Transverse colon (tissue), 4 donors: ENCODE results near the gene TSPAN17. TPM values are rescaled to one million over a fixed set of nuclear protein-coding genes. Genes with fewer than 3 reads are reported as not detected.

Experiments
- DNase-seq: peaks from one replicate; pipeline ENCODE4 v3.0.0-alpha.2; 2019
- H3K27ac ChIP-seq, 4 donors: fragments of 200-600 bp; sonication (generic); 2 replicates each; pipeline ENCODE4 v1.5.1; 2016 to 2018; ENCODE audit warnings: inconsistent platforms in 4 of 4
- H3K27me3 ChIP-seq: fragments of 200-600 bp; sonication (generic); 2 replicates; pipeline ENCODE4 v1.5.1; 2017; ENCODE audit warnings: inconsistent platforms
- H3K36me3 ChIP-seq, 4 donors: fragments of 200-600 bp; sonication (generic); 2 replicates each; pipeline ENCODE4 v1.5.1; 2017 to 2019; ENCODE audit warnings: inconsistent platforms in 4 of 4
- H3K4me1 ChIP-seq, 4 donors: fragments of 200-600 bp; sonication (generic); 2 replicates each; pipeline ENCODE4 v1.5.1; 2017 to 2020; ENCODE audit warnings: inconsistent platforms in 4 of 4
- H3K4me3 ChIP-seq, 4 donors: fragments of 200-600 bp; sonication (generic); 1 replicate in 1 of 4; 2 replicates in 3 of 4; pipeline versions ENCODE4 v1.5.1 to v1.6.1; 2017 to 2019; ENCODE audit warnings: inconsistent platforms in 4 of 4
- H3K9me3 ChIP-seq, 2 donors: fragments of 200-600 bp; sonication (generic); 2 replicates each; pipeline ENCODE4 v1.5.1; 2017 to 2019; ENCODE audit warnings: inconsistent platforms in 2 of 2
- EP300 ChIP-seq: sonication (generic); formaldehyde crosslinking; IDR thresholded peaks from one replicate; pipeline ENCODE4 v1.6.1; 2017; ENCODE audit warnings: antibody characterized with exemption, low read depth
- POLR2A ChIP-seq: fragments of 450-650 bp; IDR thresholded peaks from one replicate; pipeline ENCODE4 v1.6.1; 2016; ENCODE audit warnings: antibody characterized with exemption, mild to moderate bottlenecking, moderate library complexity
- POLR2AphosphoS5 ChIP-seq, 3 donors: sonication (generic); formaldehyde crosslinking; IDR thresholded peaks; one replicate each; pipeline ENCODE4 v1.6.1; 2016; ENCODE audit warnings: antibody characterized with exemption in 3 of 3
- WGBS, 2 donors: methylation state at CpG; one replicate each; pipeline ENCODE4 v1.1.5; 2018; ENCODE audit warnings: low coverage in 1 of 2; 5-methylcytosine and 5-hydroxymethylcytosine counted together
- in situ Hi-C, 4 donors: fragments of 200-750 bp; cut with MboI; loops; one replicate each; pipeline versions ENCODE4 v1.15.0 to v1.15.1; 2017; ENCODE audit warnings: low sequenced_read_pairs in 3 of 4, low pct_ligation_motif_present in 1 of 4, low pct_unique_long_range_greater_than_20kb in 1 of 4
- intact Hi-C: fragments of 100-400 bp; cut with DNase I; formaldehyde crosslinking; loops from one replicate; pipeline ENCODE4 v1.15.1; 2023; ENCODE audit warnings: low total_unique reads
- total RNA-seq, 4 donors: library from RNA; depleted of rRNA; stranded (reverse); fragments of >200 nt; gene quantifications; one replicate each; pipeline ENCODE4 v1.1.0, GENCODE V29; 2016
- TF ChIP-seq, protein P1 (sequence below), 5 experiments: fragments of 200-600 bp in 3 of 5; fragments of 450-650 bp in 2 of 5; sonication (generic) in 3 of 5; IDR thresholded peaks; 1 replicate in 2 of 5; 2 replicates in 3 of 5; pipeline ENCODE4 v1.5.1; 2016 to 2017; ENCODE audit warnings: antibody characterized with exemption in 5 of 5, inconsistent platforms in 3 of 5, mild to moderate bottlenecking in 2 of 5, moderate library complexity in 1 of 5

TSPAN17 gene
- total RNA-seq, 4 donors from 2014 or later = 27.2 to 227 (median 36.1) TPM

GRCh38 chr5:176682016-176682531 is 34.8 kb downstream of the TSPAN17 start:
- TF ChIP-seq, protein P1, sequence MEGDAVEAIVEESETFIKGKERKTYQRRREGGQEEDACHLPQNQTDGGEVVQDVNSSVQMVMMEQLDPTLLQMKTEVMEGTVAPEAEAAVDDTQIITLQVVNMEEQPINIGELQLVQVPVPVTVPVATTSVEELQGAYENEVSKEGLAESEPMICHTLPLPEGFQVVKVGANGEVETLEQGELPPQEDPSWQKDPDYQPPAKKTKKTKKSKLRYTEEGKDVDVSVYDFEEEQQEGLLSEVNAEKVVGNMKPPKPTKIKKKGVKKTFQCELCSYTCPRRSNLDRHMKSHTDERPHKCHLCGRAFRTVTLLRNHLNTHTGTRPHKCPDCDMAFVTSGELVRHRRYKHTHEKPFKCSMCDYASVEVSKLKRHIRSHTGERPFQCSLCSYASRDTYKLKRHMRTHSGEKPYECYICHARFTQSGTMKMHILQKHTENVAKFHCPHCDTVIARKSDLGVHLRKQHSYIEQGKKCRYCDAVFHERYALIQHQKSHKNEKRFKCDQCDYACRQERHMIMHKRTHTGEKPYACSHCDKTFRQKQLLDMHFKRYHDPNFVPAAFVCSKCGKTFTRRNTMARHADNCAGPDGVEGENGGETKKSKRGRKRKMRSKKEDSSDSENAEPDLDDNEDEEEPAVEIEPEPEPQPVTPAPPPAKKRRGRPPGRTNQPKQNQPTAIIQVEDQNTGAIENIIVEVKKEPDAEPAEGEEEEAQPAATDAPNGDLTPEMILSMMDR (IDR thresholded peaks at IDR 0.05) = no peak
- no peak for TF ChIP-seq EP300
- no peak for TF ChIP-seq POLR2AphosphoS5 (IDR thresholded peaks at IDR 0.05)
- TF ChIP-seq POLR2A = no peak
- intact Hi-C loops (no loop called here), in situ Hi-C loops (no loop called here)

DNA sequence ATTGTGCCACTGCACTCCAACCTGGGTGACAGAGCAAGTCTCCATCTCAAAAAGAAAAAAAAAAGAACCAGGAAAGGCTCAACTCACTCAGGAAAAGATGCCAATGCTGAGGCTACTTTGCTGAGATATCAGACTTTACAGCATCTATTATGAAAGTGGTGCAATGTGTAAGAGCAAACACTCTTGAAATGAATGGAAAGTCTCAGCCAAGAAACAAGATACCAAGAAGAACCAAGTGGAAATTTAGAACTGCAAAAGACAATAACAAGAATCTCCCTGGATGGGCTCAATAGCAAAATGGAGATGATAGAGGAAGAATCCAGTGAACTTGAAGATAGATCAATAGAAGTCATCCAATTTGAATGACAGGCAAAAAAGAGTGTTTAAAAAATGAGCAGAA is 37.7 kb downstream of the TSPAN17 start:
- H3K27ac ChIP-seq = no peak overlapping the region
- intact Hi-C loops = no loop called here
- H3K36me3 ChIP-seq = no peaks in the 10 kb centered on the region
- no peaks in the 10 kb centered on the region for H3K9me3 ChIP-seq
- no peak for DNase-seq
- in situ Hi-C loops = no loop called here
- peaks cover 45% of the 10 kb centered on the region for H3K27me3 ChIP-seq
- no peak for TF ChIP-seq POLR2A
- no peak for TF ChIP-seq POLR2AphosphoS5 (IDR thresholded peaks at IDR 0.05)
- TF ChIP-seq, protein P1 (IDR thresholded peaks at IDR 0.05) = no peak
- TF ChIP-seq EP300 = no peak
- peaks cover 0 to 2% (median 0%) of the 10 kb centered on the region in 4 donors for H3K4me1 ChIP-seq
- H3K4me3 ChIP-seq = no peak overlapping the region

More at GRCh38 chr5:176682016-176682531, 34.8 kb downstream of the TSPAN17 start:
- Histone ChIP-seq H3K27me3 (peaks cover 60% of the 10 kb centered on the region), H3K4me3 (no peak overlapping the region), H3K4me1 (peaks cover 0 to 5% (median 0%) of the 10 kb centered on the region in 4 donors), H3K27ac (no peak overlapping the region), H3K36me3 (no peaks in the 10 kb centered on the region), H3K9me3 (no peaks in the 10 kb centered on the region)
- 71 to 73% methylated on average over 4 to 6 of the region's 6 CpGs for WGBS, 2 donors
- DNase-seq = no peak

DNA sequence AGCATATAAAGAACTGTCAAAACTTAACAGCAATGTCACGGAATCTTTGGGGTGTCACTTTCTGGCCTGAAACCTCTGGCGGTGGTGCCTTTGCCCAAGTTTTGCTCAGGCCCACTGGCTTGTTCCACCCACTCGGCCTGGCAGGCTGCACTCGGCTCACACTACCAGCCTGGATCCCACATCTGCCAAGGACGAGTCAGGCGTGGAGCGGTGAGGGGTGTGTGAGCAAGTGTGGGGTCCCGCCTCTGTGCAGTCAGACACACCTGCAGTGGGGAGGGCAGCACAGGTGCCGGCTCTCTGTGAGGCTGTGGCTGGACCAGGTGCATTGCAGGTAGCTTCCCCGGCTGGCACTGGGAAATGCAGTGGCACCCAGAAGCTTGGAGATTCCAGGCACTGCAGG is 40.0 kb downstream of the TSPAN17 start:
- no peak for DNase-seq
- WGBS, 2 donors = 82 to 84% methylated on average over 2 to 10 of the region's 10 CpGs
- no peak overlapping the region for H3K4me3 ChIP-seq
- no peaks in the 10 kb centered on the region for H3K36me3 ChIP-seq
- H3K4me1 ChIP-seq = peaks cover 0 to 4% (median 0%) of the 10 kb centered on the region in 4 donors
- intact Hi-C loops (no loop called here), in situ Hi-C loops (no loop called here)
- H3K27me3 ChIP-seq = peaks cover 26% of the 10 kb centered on the region
- H3K27ac ChIP-seq = no peak overlapping the region
- H3K9me3 ChIP-seq = no peaks in the 10 kb centered on the region
- no peak for TF ChIP-seq EP300
- no peak for TF ChIP-seq POLR2AphosphoS5 (IDR thresholded peaks at IDR 0.05)
- no peak for TF ChIP-seq POLR2A
- TF ChIP-seq, protein P1 (IDR thresholded peaks at IDR 0.05) = no peak

GRCh38 chr5:176687881-176688280 is 40.6 kb downstream of the TSPAN17 start:
- H3K27me3 ChIP-seq = peaks cover 22% of the 10 kb centered on the region
- intact Hi-C loops = no loop called here
- H3K27ac ChIP-seq = no peak overlapping the region
- no peaks in the 10 kb centered on the region for H3K9me3 ChIP-seq
- peaks cover 5 to 11% (median 6%) of the 10 kb centered on the region in 4 donors for H3K4me1 ChIP-seq
- H3K4me3 ChIP-seq = no peak overlapping the region
- in situ Hi-C loops = no loop called here
- WGBS, 2 donors = 86% methylated on average over 5 of the region's 5 CpGs; no CpG with 5 or more reads in 1 of the 2 donors
- no peak for TF ChIP-seq POLR2A
- no peak for TF ChIP-seq EP300
- TF ChIP-seq POLR2AphosphoS5 (IDR thresholded peaks at IDR 0.05) = no peak
- TF ChIP-seq, protein P1 (IDR thresholded peaks at IDR 0.05) = no peak
- no peaks in the 10 kb centered on the region for H3K36me3 ChIP-seq
- DNase-seq = no peak
